Glutamatergic neuron (in vitro differentiated cells): ENCODE results near the gene PHYHIPL. TPM values are rescaled to one million over a fixed set of nuclear protein-coding genes. Genes with fewer than 3 reads are reported as not detected.

Experiments
- DNase-seq: peaks from one replicate; pipeline ENCODE4 v3.0.0; 2022
- H3K27ac Mint-ChIP-seq: one replicate; pipeline ENCODE4 v1.8.0; 2020; ENCODE audit warnings: mild to moderate bottlenecking, mixed read lengths, inconsistent platforms; ENCODE audit not compliant: unreplicated experiment
- H3K27me3 Mint-ChIP-seq: one replicate; pipeline ENCODE4 v1.8.0; 2020; ENCODE audit warnings: mild to moderate bottlenecking, moderate library complexity, mixed read lengths, inconsistent platforms; ENCODE audit not compliant: unreplicated experiment
- H3K36me3 Mint-ChIP-seq: one replicate; pipeline ENCODE4 v1.8.0; 2020; ENCODE audit warnings: mild to moderate bottlenecking, mixed read lengths, inconsistent platforms; ENCODE audit not compliant: unreplicated experiment
- H3K4me1 Mint-ChIP-seq: one replicate; pipeline ENCODE4 v1.8.0; 2020; ENCODE audit warnings: mild to moderate bottlenecking, low read depth, mixed read lengths, inconsistent platforms; ENCODE audit not compliant: unreplicated experiment
- H3K4me3 Mint-ChIP-seq: one replicate; pipeline ENCODE4 v1.8.0; 2020; ENCODE audit warnings: mild to moderate bottlenecking, mixed read lengths, inconsistent platforms; ENCODE audit not compliant: unreplicated experiment
- H3K9me3 Mint-ChIP-seq: one replicate; pipeline ENCODE4 v1.8.0; 2020; ENCODE audit warnings: mild to moderate bottlenecking, moderate library complexity, mixed read lengths, inconsistent platforms; ENCODE audit not compliant: unreplicated experiment
- CTCF ChIP-seq: fragments of 200-600 bp; sonication (generic); IDR thresholded peaks from one replicate; pipeline ENCODE4 v1.5.0; 2021; ENCODE audit not compliant: partially characterized antibody, unreplicated experiment
- total RNA-seq: library from RNA; stranded (reverse); fragmentation: NEBNext Ultra II Directional; extraction: Animal tissue kit (Norgen Biotek cat#: 25700); gene quantifications from one replicate; pipeline ENCODE4 v1.2.1, GENCODE V29; 2021; ENCODE audit not compliant: unreplicated experiment

The PHYHIPL gene
- total RNA-seq, 1 donor from 2014 or later = 6.2 TPM

- Mint-ChIP-seq H3K27me3 (no peaks in the 10 kb centered on the region), H3K4me1 (no peaks in the 10 kb centered on the region), H3K9me3 (no peaks in the 10 kb centered on the region), H3K36me3 (no peaks in the 10 kb centered on the region), H3K4me3 (no peak overlapping the region), H3K27ac (no peak overlapping the region)
- DNase-seq = no peak
- no peak for TF ChIP-seq CTCF
Observed at GRCh38 chr10:59133841-59134593, 42.4 kb upstream of the PHYHIPL start.

GRCh38 chr10:59134785-59135184 is 41.7 kb upstream of the PHYHIPL start:
- Mint-ChIP-seq H3K4me3 (no peak overlapping the region), H3K27me3 (no peaks in the 10 kb centered on the region), H3K36me3 (no peaks in the 10 kb centered on the region), H3K4me1 (no peaks in the 10 kb centered on the region), H3K9me3 (no peaks in the 10 kb centered on the region), H3K27ac (no peak overlapping the region)
- DNase-seq = no peak
- TF ChIP-seq CTCF = no peak

GRCh38 chr10:59135275-59135674 is 41.2 kb upstream of the PHYHIPL start:
- no peaks in the 10 kb centered on the region for H3K9me3 Mint-ChIP-seq
- TF ChIP-seq CTCF = no peak
- no peaks in the 10 kb centered on the region for H3K27me3 Mint-ChIP-seq
- no peak overlapping the region for H3K4me3 Mint-ChIP-seq
- no peak overlapping the region for H3K27ac Mint-ChIP-seq
- no peak for DNase-seq
- no peaks in the 10 kb centered on the region for H3K36me3 Mint-ChIP-seq
- H3K4me1 Mint-ChIP-seq = no peaks in the 10 kb centered on the region

GRCh38 chr10:59138052-59138451 is 38.4 kb upstream of the PHYHIPL start:
- H3K36me3 Mint-ChIP-seq = no peaks in the 10 kb centered on the region
- H3K4me3 Mint-ChIP-seq = no peak overlapping the region
- H3K9me3 Mint-ChIP-seq = no peaks in the 10 kb centered on the region
- H3K27me3 Mint-ChIP-seq = no peaks in the 10 kb centered on the region
- no peaks in the 10 kb centered on the region for H3K4me1 Mint-ChIP-seq
- TF ChIP-seq CTCF = no peak
- no peak for DNase-seq
- H3K27ac Mint-ChIP-seq = no peak overlapping the region

- Mint-ChIP-seq H3K4me1 (peaks cover 9% of the 10 kb centered on the region), H3K9me3 (no peaks in the 10 kb centered on the region), H3K27ac (no peak overlapping the region), H3K36me3 (no peaks in the 10 kb centered on the region), H3K4me3 (no peak overlapping the region), H3K27me3 (no peaks in the 10 kb centered on the region)
- DNase-seq = no peak
- TF ChIP-seq CTCF = no peak
Observed at GRCh38 chr10:59143544-59143943, 32.9 kb upstream of the PHYHIPL start.
